Measurements from ENCODE around the gene PDE2A.

PDE2A gene

GRCh38 chr11:72637198-72637597, 37.0 kb downstream of the PDE2A start:
- TF ChIP-seq CTCF (IDR thresholded peaks at IDR 0.05; ENCODE audit: low read depth, low read length) (no peak), MAX (IDR thresholded peaks at IDR 0.05; ENCODE audit: low read depth, low read length) (no peak), MYC (IDR thresholded peaks at IDR 0.05; ENCODE audit: low read depth, low read length) (no peak), POLR2A (IDR thresholded peaks at IDR 0.05; ENCODE audit: extremely low read depth, insufficient read length) (no peak)
- H3K4me3 ChIP-seq (ENCODE audit: low read depth, low read length): no peak overlapping the region
- DNase-seq (ENCODE audit: low read depth): no peak

- DNase-seq (ENCODE audit: low read depth): no peak
- no peak for TF ChIP-seq CTCF (IDR thresholded peaks at IDR 0.05; ENCODE audit: low read depth, low read length)
- no peak for TF ChIP-seq POLR2A (IDR thresholded peaks at IDR 0.05; ENCODE audit: extremely low read depth, insufficient read length)
- no peak for TF ChIP-seq MAX (IDR thresholded peaks at IDR 0.05; ENCODE audit: low read depth, low read length)
- TF ChIP-seq MYC (IDR thresholded peaks at IDR 0.05; ENCODE audit: low read depth, low read length): no peak
- H3K4me3 ChIP-seq (ENCODE audit: low read depth, low read length): no peak overlapping the region
Measured at GRCh38 chr11:72636376-72636775, 37.8 kb downstream of the PDE2A start.

GRCh38 chr11:72635933-72636332, 38.3 kb downstream of the PDE2A start:
- TF ChIP-seq POLR2A (IDR thresholded peaks at IDR 0.05; ENCODE audit: extremely low read depth, insufficient read length): no peak
- no peak for TF ChIP-seq MAX (IDR thresholded peaks at IDR 0.05; ENCODE audit: low read depth, low read length)
- TF ChIP-seq MYC (IDR thresholded peaks at IDR 0.05; ENCODE audit: low read depth, low read length): no peak
- no peak for TF ChIP-seq CTCF (IDR thresholded peaks at IDR 0.05; ENCODE audit: low read depth, low read length)
- peak; percentile 73 for DNase-seq (ENCODE audit: low read depth)

GRCh38 chr11:72635309-72635915, 38.8 kb downstream of the PDE2A start:
- TF ChIP-seq MYC (IDR thresholded peaks at IDR 0.05; ENCODE audit: low read depth, low read length) (no peak), MAX (IDR thresholded peaks at IDR 0.05; ENCODE audit: low read depth, low read length) (no peak), POLR2A (IDR thresholded peaks at IDR 0.05; ENCODE audit: extremely low read depth, insufficient read length) (no peak), CTCF (IDR thresholded peaks at IDR 0.05; ENCODE audit: low read depth, low read length) (no peak)
- H3K4me3 ChIP-seq (ENCODE audit: low read depth, low read length): no peak overlapping the region
- DNase-seq (ENCODE audit: low read depth): peak; percentile 80

More at GRCh38 chr11:72635933-72636332, 38.3 kb downstream of the PDE2A start:
- no peak overlapping the region for H3K4me3 ChIP-seq (ENCODE audit: low read depth, low read length)

GRCh38 chr11:72634472-72635095, 39.6 kb downstream of the PDE2A start:
- no peak for TF ChIP-seq MAX (IDR thresholded peaks at IDR 0.05; ENCODE audit: low read depth, low read length)
- TF ChIP-seq MYC (IDR thresholded peaks at IDR 0.05; ENCODE audit: low read depth, low read length): no peak
- TF ChIP-seq CTCF (IDR thresholded peaks at IDR 0.05; ENCODE audit: low read depth, low read length): no peak
- TF ChIP-seq POLR2A (IDR thresholded peaks at IDR 0.05; ENCODE audit: extremely low read depth, insufficient read length): no peak
- no peak overlapping the region for H3K4me3 ChIP-seq (ENCODE audit: low read depth, low read length)
- DNase-seq (ENCODE audit: low read depth): no peak
